Measurements from ENCODE around the gene HARS1.
"Not testable (repeated sequence)": the region's sequence is repeated elsewhere in the genome, so short reads cannot be mapped to it uniquely, and the experiment has no call there.

HARS1 gene

GRCh38 chr5:140711794-140712193 is 20.6 kb upstream of the HARS1 start:
- no peaks in the 10 kb centered on the region for H3K4me1 ChIP-seq (ENCODE audit: control insufficient read depth, insufficient read depth, low read length)
- WGBS, 2 experiments: 100% methylated on average over 1 of the region's 1 CpG; no CpG with 5 or more reads in 1 of the 2 experiments
- no peak overlapping the region for H3K4me3 ChIP-seq (ENCODE audit: insufficient read depth, low read depth, low read length)
- no peaks in the 10 kb centered on the region for H3K9me3 ChIP-seq (ENCODE audit: control insufficient read depth, low read length)
- H3K27me3 ChIP-seq (ENCODE audit: control insufficient read depth, insufficient read depth, low read length, poor library complexity, severe bottlenecking): peaks cover 15% of the 10 kb centered on the region
- H3K36me3 ChIP-seq (ENCODE audit: control insufficient read depth, insufficient read depth, low read length): no peaks in the 10 kb centered on the region
- no peak overlapping the region for H3K27ac ChIP-seq (ENCODE audit: insufficient read depth, low read depth, low read length, poor library complexity, severe bottlenecking)

GRCh38 chr5:140710899-140711552 is 19.9 kb upstream of the HARS1 start:
- WGBS, 2 experiments: 4% methylated on average over 26 of the region's 27 CpGs
- Histone ChIP-seq H3K27me3 (ENCODE audit: control insufficient read depth, insufficient read depth, low read length, poor library complexity, severe bottlenecking) (peaks cover 15% of the 10 kb centered on the region), H3K27ac (ENCODE audit: insufficient read depth, low read depth, low read length, poor library complexity, severe bottlenecking) (no peak overlapping the region), H3K4me3 (ENCODE audit: insufficient read depth, low read depth, low read length) (peak overlapping the region; percentile 34), H3K4me1 (ENCODE audit: control insufficient read depth, insufficient read depth, low read length) (no peaks in the 10 kb centered on the region), H3K36me3 (ENCODE audit: control insufficient read depth, insufficient read depth, low read length) (peaks cover 6% of the 10 kb centered on the region), H3K9me3 (ENCODE audit: control insufficient read depth, low read length) (no peaks in the 10 kb centered on the region)

GRCh38 chr5:140708787-140709186 is 17.6 kb upstream of the HARS1 start:
- H3K9me3 ChIP-seq (ENCODE audit: control insufficient read depth, low read length); H3K27ac ChIP-seq (ENCODE audit: insufficient read depth, low read depth, low read length, poor library complexity, severe bottlenecking); H3K4me1 ChIP-seq (ENCODE audit: control insufficient read depth, insufficient read depth, low read length); H3K4me3 ChIP-seq (ENCODE audit: insufficient read depth, low read depth, low read length): not testable (repeated sequence)
- Histone ChIP-seq H3K36me3 (ENCODE audit: control insufficient read depth, insufficient read depth, low read length) (peaks cover 24% of the 10 kb centered on the region), H3K27me3 (ENCODE audit: control insufficient read depth, insufficient read depth, low read length, poor library complexity, severe bottlenecking) (peaks cover 15% of the 10 kb centered on the region)
- WGBS, 2 experiments: 93 to 95% methylated on average over 9 of the region's 9 CpGs

GRCh38 chr5:140707812-140708211 is 16.6 kb upstream of the HARS1 start:
- Histone ChIP-seq H3K36me3 (ENCODE audit: control insufficient read depth, insufficient read depth, low read length) (peaks cover 26% of the 10 kb centered on the region), H3K27ac (ENCODE audit: insufficient read depth, low read depth, low read length, poor library complexity, severe bottlenecking) (no peak overlapping the region), H3K4me3 (ENCODE audit: insufficient read depth, low read depth, low read length) (no peak overlapping the region), H3K9me3 (ENCODE audit: control insufficient read depth, low read length) (no peaks in the 10 kb centered on the region), H3K4me1 (ENCODE audit: control insufficient read depth, insufficient read depth, low read length) (no peaks in the 10 kb centered on the region), H3K27me3 (ENCODE audit: control insufficient read depth, insufficient read depth, low read length, poor library complexity, severe bottlenecking) (peaks cover 15% of the 10 kb centered on the region)
- 95 to 96% methylated on average over 4 of the region's 4 CpGs for WGBS, 2 experiments

- H3K4me3 ChIP-seq (ENCODE audit: insufficient read depth, low read depth, low read length): peak within 1 kb of the TSS; percentile 96
- H3K27me3 ChIP-seq (ENCODE audit: control insufficient read depth, insufficient read depth, low read length, poor library complexity, severe bottlenecking): no peaks in the 10 kb centered on the region
- no peak within 1 kb of the TSS for H3K27ac ChIP-seq (ENCODE audit: insufficient read depth, low read depth, low read length, poor library complexity, severe bottlenecking)
- no peaks in the 10 kb centered on the region for H3K9me3 ChIP-seq (ENCODE audit: control insufficient read depth, low read length)
- 4 to 5% methylated on average over 44 of the region's 44 CpGs for WGBS, 2 experiments
- peaks cover 45% of the 10 kb centered on the region for H3K36me3 ChIP-seq (ENCODE audit: control insufficient read depth, insufficient read depth, low read length)
- H3K4me1 ChIP-seq (ENCODE audit: control insufficient read depth, insufficient read depth, low read length): peaks cover 6% of the 10 kb centered on the region
These were observed 9.3 kb upstream of the HARS1 start, which contains the start of gene ZMAT2 for GRCh38 chr5:140700177-140701144. Gene ZMAT2 (plus strand): TSS chr5:140700447. CDS start chr5:140700461, 14 bp downstream.

- Histone ChIP-seq H3K4me3 (ENCODE audit: insufficient read depth, low read depth, low read length) (no peak overlapping the region), H3K9me3 (ENCODE audit: control insufficient read depth, low read length) (no peaks in the 10 kb centered on the region), H3K27ac (ENCODE audit: insufficient read depth, low read depth, low read length, poor library complexity, severe bottlenecking) (no peak overlapping the region), H3K36me3 (ENCODE audit: control insufficient read depth, insufficient read depth, low read length) (peaks cover 34% of the 10 kb centered on the region), H3K27me3 (ENCODE audit: control insufficient read depth, insufficient read depth, low read length, poor library complexity, severe bottlenecking) (no peaks in the 10 kb centered on the region), H3K4me1 (ENCODE audit: control insufficient read depth, insufficient read depth, low read length) (peaks cover 6% of the 10 kb centered on the region)
- WGBS, 2 experiments: 92 to 95% methylated on average over 4 of the region's 4 CpGs
These were observed 5.8 kb upstream of the HARS1 start for GRCh38 chr5:140696891-140697492.

GRCh38 chr5:140694276-140694675 is 3.1 kb upstream of the HARS1 start:
- H3K4me3 ChIP-seq (ENCODE audit: insufficient read depth, low read depth, low read length): no peak overlapping the region
- no peaks in the 10 kb centered on the region for H3K9me3 ChIP-seq (ENCODE audit: control insufficient read depth, low read length)
- WGBS, 2 experiments: 93 to 95% methylated on average over 5 of the region's 5 CpGs
- no peak overlapping the region for H3K27ac ChIP-seq (ENCODE audit: insufficient read depth, low read depth, low read length, poor library complexity, severe bottlenecking)
- H3K27me3 ChIP-seq (ENCODE audit: control insufficient read depth, insufficient read depth, low read length, poor library complexity, severe bottlenecking): no peaks in the 10 kb centered on the region
- H3K4me1 ChIP-seq (ENCODE audit: control insufficient read depth, insufficient read depth, low read length): no peaks in the 10 kb centered on the region
- peaks cover 31% of the 10 kb centered on the region for H3K36me3 ChIP-seq (ENCODE audit: control insufficient read depth, insufficient read depth, low read length)

GRCh38 chr5:140690376-140690932 is 716 bp downstream of the HARS1 start:
- peaks cover 8% of the 10 kb centered on the region for H3K36me3 ChIP-seq (ENCODE audit: control insufficient read depth, insufficient read depth, low read length)
- no peaks in the 10 kb centered on the region for H3K27me3 ChIP-seq (ENCODE audit: control insufficient read depth, insufficient read depth, low read length, poor library complexity, severe bottlenecking)
- 62 to 75% methylated on average over 8 of the region's 8 CpGs for WGBS, 2 experiments
- H3K4me3 ChIP-seq (ENCODE audit: insufficient read depth, low read depth, low read length): peak overlapping the region; percentile 81
- no peaks in the 10 kb centered on the region for H3K4me1 ChIP-seq (ENCODE audit: control insufficient read depth, insufficient read depth, low read length)
- no peaks in the 10 kb centered on the region for H3K9me3 ChIP-seq (ENCODE audit: control insufficient read depth, low read length)
- peak overlapping the region; percentile 31 for H3K27ac ChIP-seq (ENCODE audit: insufficient read depth, low read depth, low read length, poor library complexity, severe bottlenecking)

GRCh38 chr5:140678993-140679392 is 12.2 kb downstream of the HARS1 start:
- WGBS, 2 experiments: 95 to 97% methylated on average over 7 of the region's 7 CpGs

More at GRCh38 chr5:140678993-140679392, 12.2 kb downstream of the HARS1 start:
- Histone ChIP-seq H3K36me3 (ENCODE audit: control insufficient read depth, insufficient read depth, low read length) (peaks cover 23% of the 10 kb centered on the region), H3K27me3 (ENCODE audit: control insufficient read depth, insufficient read depth, low read length, poor library complexity, severe bottlenecking) (no peaks in the 10 kb centered on the region), H3K27ac (ENCODE audit: insufficient read depth, low read depth, low read length, poor library complexity, severe bottlenecking) (no peak overlapping the region), H3K4me1 (ENCODE audit: control insufficient read depth, insufficient read depth, low read length) (no peaks in the 10 kb centered on the region), H3K9me3 (ENCODE audit: control insufficient read depth, low read length) (no peaks in the 10 kb centered on the region), H3K4me3 (ENCODE audit: insufficient read depth, low read depth, low read length) (no peak overlapping the region)

Measured in ectodermal cell (in vitro differentiated cells).